MG63 (cell line): ENCODE measurements around the gene GEMIN7. TPM values are rescaled to one million over a fixed set of nuclear protein-coding genes. Genes with fewer than 3 reads are reported as not detected.

Experiments used
- DNase-seq: peaks from one replicate; pipeline ENCODE4 v3.0.0-alpha.2; 2020
- H3K27me3 ChIP-seq: fragments of 250-450 bp; sonication (Bioruptor Pico); 2 replicates; pipeline ENCODE4 v1.5.1; 2020; ENCODE audit warnings: mild to moderate bottlenecking, moderate library complexity
- H3K36me3 ChIP-seq: fragments of 250-450 bp; sonication (Bioruptor Pico); 2 replicates; pipeline ENCODE4 v1.5.1; 2020; ENCODE audit warnings: mild to moderate bottlenecking, moderate library complexity
- H3K4me3 ChIP-seq: fragments of 250-450 bp; sonication (Bioruptor Pico); 2 replicates; pipeline ENCODE4 v1.5.1; 2020; ENCODE audit warnings: mild to moderate bottlenecking, moderate library complexity
- H3K9me3 ChIP-seq: fragments of 250-450 bp; sonication (Bioruptor Pico); 2 replicates; pipeline ENCODE4 v1.5.1; 2020; ENCODE audit warnings: mild to moderate bottlenecking, moderate library complexity
- total RNA-seq: library from RNA; depleted of rRNA; stranded (reverse); fragments of >200 nt; shearing (Covaris generic); gene quantifications from 2 replicates; pipeline ENCODE4 v1.2.3, GENCODE V29; 2014; ENCODE audit warnings: low replicate concordance

GEMIN7 gene
- total RNA-seq, 1 experiment from 2014 or later: 73.6 TPM

DNA sequence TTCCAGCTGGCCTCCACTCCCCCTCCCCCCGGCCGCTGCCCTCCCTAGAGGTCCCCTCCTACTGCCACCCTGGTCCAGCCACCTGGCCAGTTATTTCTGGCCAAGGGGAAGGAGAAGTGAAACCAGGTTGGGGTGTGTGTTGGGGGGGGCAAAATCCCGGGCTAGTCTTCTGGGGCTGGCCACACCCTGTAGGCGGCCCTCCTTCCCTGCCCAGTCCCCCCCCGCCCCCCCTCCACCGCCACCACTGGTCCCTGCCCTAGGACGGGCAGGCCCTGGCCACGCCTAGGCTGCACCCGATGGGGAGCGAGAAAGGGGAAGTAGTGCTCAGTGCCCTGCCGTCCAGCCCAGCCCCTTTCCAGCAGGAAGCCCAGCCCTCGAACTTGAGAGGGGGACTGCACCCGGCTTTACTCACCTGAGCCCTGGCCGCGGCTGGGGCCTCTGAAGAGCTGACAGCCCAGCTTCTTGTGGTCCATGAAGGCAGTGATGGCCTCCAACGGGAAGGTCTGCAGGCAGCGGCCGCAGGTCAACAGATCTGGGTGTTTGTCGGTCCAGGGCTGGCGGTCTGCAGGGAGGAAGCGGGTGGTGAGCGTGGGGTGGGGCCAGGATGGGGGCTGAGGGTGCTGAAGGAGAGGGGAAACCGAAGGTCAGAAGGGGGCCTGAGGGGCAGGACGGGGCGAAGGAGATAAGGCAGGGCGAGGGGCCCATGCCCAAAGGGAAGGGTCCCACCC is 3.6 kb upstream of the GEMIN7 start:
- H3K4me3 ChIP-seq: peak overlapping the region; percentile 53
- DNase-seq: peak; percentile 85

DNA sequence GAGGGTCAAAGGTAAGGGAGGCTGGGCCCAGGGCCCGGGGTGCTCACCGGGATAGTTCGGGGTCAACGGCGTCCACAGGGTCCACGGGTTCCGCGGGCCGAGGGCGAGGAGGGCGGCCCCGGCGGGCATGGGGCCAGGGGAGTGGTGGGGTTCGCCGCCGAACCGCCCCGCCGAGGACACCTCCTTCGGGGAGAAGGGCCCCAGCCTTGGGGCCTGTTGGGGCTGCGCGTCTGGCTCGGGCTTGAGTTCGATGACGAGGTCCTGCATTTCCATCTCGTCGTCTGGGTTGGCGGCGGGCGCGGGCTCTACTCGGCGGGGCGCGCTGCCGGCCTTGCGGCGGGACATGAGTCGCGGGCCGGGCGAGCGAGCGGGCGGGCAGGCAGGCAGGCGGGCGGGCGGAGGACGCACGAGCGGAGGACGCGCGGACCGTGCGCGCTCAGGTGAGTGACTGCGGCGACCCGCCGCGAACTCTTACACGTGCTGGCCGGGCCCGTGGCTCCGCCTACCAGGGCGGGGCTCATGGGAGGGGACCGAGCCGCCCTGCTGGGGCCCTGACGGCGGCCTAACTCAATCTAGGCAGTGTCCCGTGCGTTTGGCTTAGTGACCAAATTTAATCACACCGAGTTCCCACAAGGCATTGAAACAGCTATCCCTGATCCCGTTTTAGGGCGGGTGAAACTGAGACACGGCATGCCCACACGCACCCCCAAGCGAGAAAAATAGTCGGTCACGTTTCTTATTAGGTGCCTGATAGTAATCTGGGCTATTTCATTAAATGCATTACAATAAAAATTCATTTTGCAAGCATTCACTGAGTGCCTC is 2.8 kb upstream of the GEMIN7 start, which contains the start of gene ZNF296:
Gene ZNF296 (minus strand): TSS at position 450 of the 822 bp plus-strand sequence. CDS start 105 bp downstream, at position 345.
- H3K36me3 ChIP-seq: peaks cover 22% of the 10 kb centered on the region
- DNase-seq: peak; percentile 78
- H3K4me3 ChIP-seq: peak within 1 kb of the TSS; percentile 53
- H3K9me3 ChIP-seq: no peaks in the 10 kb centered on the region
- H3K27me3 ChIP-seq: no peaks in the 10 kb centered on the region

More for the DNA sequence above, 3.6 kb upstream of the GEMIN7 start:
- H3K9me3 ChIP-seq: no peaks in the 10 kb centered on the region
- peaks cover 20% of the 10 kb centered on the region for H3K36me3 ChIP-seq
- H3K27me3 ChIP-seq: no peaks in the 10 kb centered on the region

DNA sequence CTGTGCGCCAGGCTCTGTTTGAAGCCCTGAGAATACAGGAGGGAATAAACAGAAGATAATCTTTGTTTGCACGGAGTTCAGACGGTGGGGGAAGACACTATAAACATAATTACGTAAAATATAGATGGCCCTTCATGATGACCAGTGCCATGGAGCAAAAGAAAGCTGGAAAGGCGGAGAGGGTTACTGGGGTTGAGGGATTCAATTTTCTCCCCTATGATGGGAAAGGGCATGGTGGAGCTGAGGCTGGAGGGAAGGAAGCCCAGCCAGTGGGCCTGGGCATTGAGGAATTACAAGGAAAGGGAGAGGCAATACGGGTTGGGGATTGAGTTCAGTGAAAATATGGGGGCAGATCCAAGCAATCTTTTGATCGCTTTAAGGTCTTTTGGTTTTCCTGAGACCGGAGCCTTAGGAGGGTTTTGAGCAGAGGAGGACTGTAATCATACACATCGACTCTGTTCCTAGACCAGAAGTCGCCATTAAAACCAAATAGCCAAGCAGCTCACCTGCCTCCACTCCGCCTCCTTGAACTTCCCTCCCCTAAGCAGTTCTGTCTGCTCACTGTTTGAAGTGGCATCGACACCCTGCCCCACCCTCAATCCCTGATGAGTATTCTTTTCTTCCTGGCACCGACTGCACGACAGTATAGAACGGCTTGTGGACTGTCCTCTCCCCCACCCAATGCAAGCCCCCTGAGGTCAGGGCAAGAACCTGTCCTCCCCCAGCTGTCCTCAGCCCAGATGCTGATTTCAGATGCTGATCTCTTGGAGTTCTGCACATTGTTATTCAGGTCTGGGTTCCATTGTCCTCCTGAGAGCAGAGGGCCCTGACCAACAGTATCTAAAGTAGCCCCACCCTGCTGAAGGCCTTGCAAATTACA is 2.0 kb upstream of the GEMIN7 start:
- Histone ChIP-seq H3K27me3 (no peaks in the 10 kb centered on the region), H3K4me3 (peak overlapping the region; percentile 53), H3K9me3 (no peaks in the 10 kb centered on the region), H3K36me3 (peaks cover 22% of the 10 kb centered on the region)
- no peak for DNase-seq

DNA sequence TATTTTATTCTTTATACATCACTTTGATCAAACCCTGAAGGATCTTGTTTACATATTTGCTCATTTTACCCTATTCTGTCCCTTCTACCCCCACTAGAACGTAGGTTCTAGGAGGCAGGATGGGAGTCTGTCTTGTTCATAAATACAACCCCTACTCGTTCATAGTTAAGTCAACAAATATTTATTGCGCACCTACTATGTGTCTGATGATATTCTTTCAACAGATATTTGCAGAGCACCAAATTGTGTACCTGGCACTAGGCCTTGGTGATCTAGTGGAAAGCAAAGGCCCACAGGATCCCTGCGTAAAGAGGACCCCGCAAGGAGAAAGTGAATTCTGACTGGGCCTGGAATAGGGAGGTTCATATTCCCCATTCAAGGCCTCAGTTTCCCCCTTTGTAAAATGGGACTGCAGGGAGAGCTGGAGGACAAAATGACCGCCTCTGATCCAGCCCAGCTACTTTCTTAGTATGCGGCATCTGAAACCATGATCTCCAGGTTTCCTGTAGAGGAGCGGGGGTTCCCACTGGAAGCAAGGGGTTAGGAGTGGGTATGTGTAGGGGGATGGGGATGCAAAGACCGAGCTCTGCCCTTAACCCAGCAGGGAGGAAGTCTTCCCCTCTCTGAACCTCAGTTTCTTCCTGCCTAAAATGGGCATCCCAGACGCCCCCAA is 534 bp upstream of the GEMIN7 start:
- Histone ChIP-seq H3K4me3 (peak overlapping the region; percentile 98), H3K9me3 (no peaks in the 10 kb centered on the region), H3K27me3 (no peaks in the 10 kb centered on the region), H3K36me3 (peaks cover 28% of the 10 kb centered on the region)
- no peak for DNase-seq

DNA sequence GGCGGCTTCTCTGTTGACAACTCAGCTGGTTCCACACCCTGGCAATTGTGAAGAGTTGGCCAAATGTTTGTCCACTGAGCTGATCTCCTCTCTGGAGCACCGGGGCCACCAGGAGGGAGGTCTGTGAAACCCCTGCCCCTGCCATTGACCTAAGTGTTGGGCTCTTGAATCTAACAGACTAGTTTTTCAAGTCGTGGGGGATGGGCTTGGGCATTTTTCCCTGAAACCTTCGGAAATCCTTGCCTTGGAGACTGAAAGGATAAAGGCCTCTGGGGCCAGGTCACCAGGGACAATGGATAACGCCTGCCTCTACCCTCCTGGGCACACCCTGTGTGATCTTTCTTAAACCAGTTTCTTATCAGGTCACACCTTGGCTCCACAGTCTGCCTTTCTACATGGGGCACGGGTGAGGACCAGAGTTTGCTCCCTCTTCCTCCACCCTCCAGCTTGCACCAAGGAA is 881 bp downstream of the GEMIN7 start:
- Histone ChIP-seq H3K36me3 (peaks cover 33% of the 10 kb centered on the region), H3K4me3 (peak overlapping the region; percentile 98), H3K9me3 (no peaks in the 10 kb centered on the region), H3K27me3 (no peaks in the 10 kb centered on the region)
- DNase-seq: no peak

DNA sequence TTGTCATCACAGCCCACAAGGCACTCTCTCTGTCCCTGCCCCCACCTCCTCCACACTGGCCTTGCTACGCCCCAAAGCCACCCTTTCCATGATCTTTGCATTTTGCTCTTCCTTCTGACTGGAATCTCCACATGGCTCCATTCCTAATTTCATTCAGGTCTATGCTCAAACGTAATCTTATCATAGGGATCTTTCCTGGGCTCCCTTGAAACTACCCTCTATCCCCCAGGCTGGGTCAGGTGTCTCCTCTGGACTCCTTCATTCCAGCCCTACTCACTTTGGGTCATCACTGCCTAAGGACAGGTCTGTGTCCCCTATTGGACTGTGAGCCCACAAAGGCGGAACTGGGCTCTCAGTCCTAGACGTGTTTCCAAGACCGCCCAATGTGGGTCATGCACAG is 3.1 kb downstream of the GEMIN7 start:
- Histone ChIP-seq H3K27me3 (no peaks in the 10 kb centered on the region), H3K36me3 (peaks cover 52% of the 10 kb centered on the region), H3K9me3 (no peaks in the 10 kb centered on the region), H3K4me3 (no peak overlapping the region)
- DNase-seq: no peak

DNA sequence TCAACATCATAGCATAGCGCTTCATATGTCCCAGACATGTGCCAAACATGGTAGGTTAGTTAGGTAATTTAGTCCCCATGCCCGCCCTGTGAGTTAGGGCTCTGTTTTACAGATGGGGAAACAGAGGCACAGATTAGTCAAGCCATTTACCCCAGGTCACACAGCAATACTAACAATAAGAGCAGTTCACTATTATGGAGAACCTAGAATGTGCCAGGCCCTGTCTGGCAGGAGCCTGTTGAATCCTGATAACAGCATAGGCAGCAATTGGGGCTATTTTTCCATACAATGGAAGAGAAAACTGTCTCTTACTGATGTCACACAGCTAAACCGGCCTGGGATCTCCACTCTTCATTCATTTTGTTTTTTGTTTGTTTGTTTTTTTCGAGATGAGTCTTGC is 7.4 kb downstream of the GEMIN7 start:
- DNase-seq: no peak
- no peaks in the 10 kb centered on the region for H3K9me3 ChIP-seq
- peaks cover 78% of the 10 kb centered on the region for H3K36me3 ChIP-seq
- H3K4me3 ChIP-seq: no peak overlapping the region
- no peaks in the 10 kb centered on the region for H3K27me3 ChIP-seq

DNA sequence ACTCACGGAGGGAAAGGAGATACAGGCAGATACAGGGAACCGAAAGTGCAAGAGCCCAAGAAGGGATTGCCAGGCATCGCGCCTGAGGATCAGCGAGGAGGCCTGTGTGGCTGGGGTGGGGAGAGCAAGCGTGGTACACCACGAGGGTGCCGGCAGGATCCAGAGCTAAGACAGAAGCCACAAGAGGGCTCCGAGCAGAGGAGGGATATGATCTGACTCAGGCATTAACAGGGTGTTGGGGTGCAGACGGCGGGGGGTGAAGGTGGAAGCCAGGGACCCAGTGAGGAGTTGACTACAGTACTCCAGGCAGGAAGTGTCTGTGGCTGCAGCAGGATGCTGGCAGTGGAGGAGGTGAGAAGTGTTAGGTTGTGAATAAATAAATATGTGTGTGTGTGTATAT is 8.5 kb downstream of the GEMIN7 start:
- H3K9me3 ChIP-seq: no peaks in the 10 kb centered on the region
- no peaks in the 10 kb centered on the region for H3K27me3 ChIP-seq
- no peak for DNase-seq
- peaks cover 79% of the 10 kb centered on the region for H3K36me3 ChIP-seq
- H3K4me3 ChIP-seq: no peak overlapping the region

DNA sequence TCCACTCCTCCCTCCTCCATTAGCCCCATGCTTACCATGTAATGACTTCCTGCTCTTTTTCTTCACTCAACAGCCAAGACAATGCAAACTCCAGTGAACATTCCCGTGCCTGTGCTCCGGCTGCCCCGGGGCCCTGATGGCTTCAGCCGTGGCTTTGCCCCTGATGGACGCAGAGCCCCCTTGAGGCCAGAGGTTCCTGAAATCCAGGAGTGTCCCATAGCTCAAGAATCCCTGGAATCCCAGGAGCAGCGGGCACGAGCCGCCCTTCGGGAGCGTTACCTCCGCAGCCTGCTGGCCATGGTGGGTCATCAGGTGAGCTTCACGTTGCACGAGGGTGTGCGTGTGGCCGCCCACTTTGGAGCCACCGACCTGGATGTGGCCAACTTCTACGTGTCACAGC is 11.0 kb downstream of the GEMIN7 start:
- no peak for DNase-seq
- Histone ChIP-seq H3K4me3 (no peak overlapping the region), H3K36me3 (peaks cover 74% of the 10 kb centered on the region), H3K9me3 (no peaks in the 10 kb centered on the region), H3K27me3 (no peaks in the 10 kb centered on the region)

DNA sequence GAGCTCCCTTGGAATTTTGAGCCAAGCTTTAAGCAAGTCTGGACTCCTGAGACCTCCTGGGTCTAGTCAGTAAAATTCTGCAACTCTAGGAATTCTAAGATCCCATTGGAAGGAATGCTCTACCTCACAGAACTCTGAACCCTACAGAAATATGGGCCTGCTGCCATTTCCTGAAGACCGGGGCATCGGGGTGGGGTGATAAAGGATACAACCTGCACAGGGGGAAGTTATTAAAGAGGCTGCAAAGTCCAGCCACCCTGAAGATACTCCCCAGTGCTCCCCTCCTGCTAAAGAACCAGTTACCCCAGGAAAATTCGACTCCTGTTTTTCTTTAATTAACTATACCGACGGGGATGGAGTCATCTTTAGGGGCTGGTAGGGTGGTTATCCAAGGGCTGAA is 11.5 kb downstream of the GEMIN7 start:
- Histone ChIP-seq H3K36me3 (peaks cover 69% of the 10 kb centered on the region), H3K27me3 (no peaks in the 10 kb centered on the region), H3K9me3 (no peaks in the 10 kb centered on the region), H3K4me3 (no peak overlapping the region)
- DNase-seq: no peak

DNA sequence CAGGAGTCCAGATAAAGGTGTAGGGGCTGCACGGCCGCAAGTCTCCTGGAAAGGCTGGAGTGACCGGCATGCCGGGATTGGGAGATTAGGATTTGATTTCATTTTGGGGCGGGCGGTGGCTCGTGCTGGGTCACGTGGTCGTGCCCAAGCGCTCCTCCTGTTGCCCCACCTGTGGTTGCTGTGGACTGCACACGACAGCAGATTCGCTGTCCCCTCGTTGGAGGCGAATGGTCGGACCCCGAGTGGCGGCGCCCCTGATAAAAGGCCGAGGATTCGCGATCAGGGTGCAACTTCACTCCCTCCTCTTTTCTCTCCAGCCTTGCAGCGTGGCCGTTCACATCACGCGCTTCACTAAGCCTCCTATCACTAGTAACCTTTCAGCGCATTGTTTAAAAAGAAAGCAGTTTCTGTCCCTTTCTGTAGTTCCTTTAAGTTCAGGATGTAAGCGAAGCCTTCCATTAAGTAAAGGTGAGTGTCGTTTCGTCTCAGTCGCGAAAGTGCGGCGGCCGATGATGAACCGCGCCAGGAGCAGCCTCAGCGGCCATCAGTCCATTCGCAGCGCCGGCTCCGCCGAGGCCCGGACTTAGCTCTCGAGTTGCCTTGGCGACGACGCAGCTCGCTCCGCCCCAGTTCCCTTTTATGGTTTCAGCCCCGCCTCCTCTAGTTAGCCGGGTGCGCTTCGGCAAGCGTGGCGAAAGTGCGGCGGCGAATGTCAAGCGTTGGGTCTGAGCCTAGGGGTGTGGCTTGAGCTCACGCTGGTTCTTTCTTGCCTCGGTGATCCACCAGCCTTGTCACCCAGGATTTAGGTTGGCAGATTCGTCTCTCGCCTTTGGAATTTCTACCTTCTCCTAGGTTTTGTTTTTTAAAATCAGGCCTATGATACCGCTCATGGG is 12.2 kb downstream of the GEMIN7 start:
- DNase-seq: no peak
- Histone ChIP-seq H3K9me3 (no peaks in the 10 kb centered on the region), H3K27me3 (no peaks in the 10 kb centered on the region), H3K36me3 (peaks cover 70% of the 10 kb centered on the region), H3K4me3 (no peak overlapping the region)

DNA sequence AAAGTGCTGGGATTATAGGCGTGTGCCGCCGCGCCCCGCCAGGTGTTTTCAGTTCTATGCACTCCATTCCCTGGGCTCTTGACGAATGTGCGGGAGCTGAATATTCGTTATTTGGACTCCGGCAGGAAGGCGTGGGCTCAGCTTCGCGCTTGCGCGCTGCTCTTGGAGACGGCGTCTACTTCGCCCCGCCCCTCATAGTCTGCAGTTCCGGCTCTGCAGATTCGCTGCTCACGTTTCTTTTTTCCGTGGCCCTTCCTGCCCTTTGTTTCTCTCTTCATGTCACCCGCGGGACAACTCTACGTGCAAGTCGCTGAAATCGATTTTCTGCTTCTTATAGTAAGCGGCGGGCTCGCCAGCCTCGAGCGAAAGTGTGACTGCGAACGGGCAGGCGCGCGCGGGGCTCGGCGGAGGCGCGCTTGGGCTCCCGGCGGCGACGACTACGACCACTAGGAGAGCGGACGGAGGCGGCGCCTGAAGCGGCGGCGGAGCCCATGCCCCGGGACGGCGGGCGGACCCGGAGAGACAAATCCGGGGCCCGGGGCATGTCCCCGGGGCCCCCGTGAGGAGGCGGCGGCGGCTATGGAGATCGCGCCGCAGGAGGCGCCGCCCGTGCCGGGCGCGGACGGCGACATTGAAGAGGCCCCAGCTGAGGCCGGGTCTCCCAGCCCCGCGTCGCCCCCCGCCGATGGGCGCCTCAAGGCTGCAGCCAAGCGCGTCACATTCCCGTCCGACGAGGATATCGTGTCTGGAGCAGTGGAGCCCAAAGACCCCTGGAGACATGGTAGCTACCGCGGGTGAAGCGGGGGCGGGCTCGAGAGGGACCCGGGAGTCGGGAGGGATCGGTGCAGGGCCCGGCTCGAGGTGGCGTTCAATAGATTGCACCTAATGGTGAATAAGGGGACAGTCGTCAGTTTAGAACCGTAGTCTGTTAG is 14.0 kb downstream of the GEMIN7 start, which contains the start of gene PPP1R37:
Gene PPP1R37 (plus strand): TSS at position 433 of the 932 bp plus-strand sequence. CDS start 147 bp downstream, at position 580.
- Histone ChIP-seq H3K9me3 (no peaks in the 10 kb centered on the region), H3K27me3 (no peaks in the 10 kb centered on the region), H3K36me3 (peaks cover 59% of the 10 kb centered on the region), H3K4me3 (peak within 1 kb of the TSS; percentile 82)
- DNase-seq: peak; percentile 93

DNA sequence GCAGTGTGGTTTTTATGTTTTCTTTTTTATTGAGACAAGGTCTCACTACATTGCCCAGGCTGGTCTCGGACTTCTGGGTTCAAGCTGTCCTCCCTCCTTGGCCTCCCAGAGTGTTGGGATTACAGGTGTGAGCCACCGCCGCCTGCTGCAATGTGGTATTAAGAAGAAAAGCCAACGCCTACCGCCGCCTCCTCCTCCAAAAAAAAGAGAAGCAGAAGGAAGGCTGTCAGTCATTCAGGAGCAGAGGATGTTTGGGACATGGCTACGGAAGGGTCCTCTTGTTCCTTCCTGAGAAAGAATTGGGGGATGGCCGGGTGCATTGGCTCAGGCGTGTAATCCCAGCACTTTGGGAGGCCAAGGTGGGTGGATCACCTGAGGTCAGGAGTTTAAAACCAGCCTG is 15.1 kb downstream of the GEMIN7 start:
- no peak for DNase-seq
- Histone ChIP-seq H3K4me3 (peak overlapping the region; percentile 82), H3K9me3 (no peaks in the 10 kb centered on the region), H3K36me3 (peaks cover 54% of the 10 kb centered on the region), H3K27me3 (no peaks in the 10 kb centered on the region)

DNA sequence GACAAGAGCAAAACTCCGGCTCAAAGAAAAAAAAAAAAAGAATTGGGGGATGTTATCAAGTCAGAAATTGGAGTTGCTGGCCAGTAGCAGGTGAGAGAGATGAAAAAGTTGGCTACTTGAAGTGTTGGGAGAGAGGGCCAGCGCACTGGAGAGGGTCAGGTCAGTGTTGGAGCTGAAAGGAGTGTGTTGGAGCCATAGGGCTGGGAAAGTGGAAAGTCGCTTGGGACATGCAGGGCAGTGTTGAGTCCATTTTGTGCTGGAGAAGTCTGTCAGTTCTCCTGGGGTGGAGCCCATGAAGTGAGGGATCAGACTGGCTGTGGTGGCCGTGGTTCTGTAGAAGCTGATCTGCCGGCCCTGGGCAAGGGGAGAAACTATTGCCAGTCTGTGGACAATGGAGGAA is 15.6 kb downstream of the GEMIN7 start:
- Histone ChIP-seq H3K9me3 (no peaks in the 10 kb centered on the region), H3K27me3 (no peaks in the 10 kb centered on the region), H3K36me3 (peaks cover 52% of the 10 kb centered on the region), H3K4me3 (peak overlapping the region; percentile 82; the same call in 1 of the 2 replicates)
- no peak for DNase-seq
